Peyer's patch (tissue), 4 donors: Measurements from ENCODE around the gene TMEM175. TPM values are rescaled to one million over a fixed set of nuclear protein-coding genes. Genes with fewer than 3 reads are reported as not detected.

Experiments
- DNase-seq, 3 donors: peaks; one replicate each; pipeline ENCODE4 v3.0.0-alpha.2; 2017 to 2019
- H3K27ac ChIP-seq, 4 donors: fragments of 200-600 bp; sonication (generic); one replicate each; pipeline ENCODE4 v1.5.1; 2016 to 2019
- H3K27me3 ChIP-seq, 2 donors: fragments of 200-600 bp; sonication (generic); one replicate each; pipeline ENCODE4 v1.5.1; 2019
- H3K36me3 ChIP-seq, 3 donors: fragments of 200-600 bp; sonication (generic); one replicate each; pipeline ENCODE4 v1.5.1; 2016 to 2019
- H3K4me1 ChIP-seq, 4 donors: fragments of 200-600 bp; sonication (generic); one replicate each; pipeline ENCODE4 v1.5.1; 2016 to 2019
- H3K4me3 ChIP-seq, 4 donors: fragments of 200-600 bp; sonication (generic); 1 replicate in 3 of 4; 2 replicates in 1 of 4; pipeline ENCODE4 v1.5.1; 2016 to 2019; ENCODE audit warnings: mild to moderate bottlenecking in 1 of 4
- H3K9me3 ChIP-seq, 4 donors: fragments of 200-600 bp; sonication (generic); one replicate each; pipeline ENCODE4 v1.5.1; 2016 to 2019; ENCODE audit warnings: mild to moderate bottlenecking in 1 of 4
- CTCF ChIP-seq, 6 experiments: fragments of 450-650 bp in 4 of 6; fragments of 200-600 bp in 2 of 6; sonication (generic) in 1 of 6; IDR thresholded peaks; one replicate each; pipeline ENCODE4 v1.5.1; 2017 to 2019; ENCODE audit warnings: antibody characterized with exemption in 6 of 6, mild to moderate bottlenecking in 3 of 6, moderate library complexity in 1 of 6
- POLR2A ChIP-seq, 2 donors: fragments of 450-650 bp; IDR thresholded peaks; one replicate each; pipeline ENCODE4 v1.5.1; 2017; ENCODE audit warnings: antibody characterized with exemption in 2 of 2, mild to moderate bottlenecking in 2 of 2, moderate library complexity in 2 of 2
- total RNA-seq, 4 donors: library from RNA; depleted of rRNA; stranded (reverse); fragments of >200 nt; gene quantifications; one replicate each; pipeline ENCODE4 v1.1.0, GENCODE V29; 2016

TMEM175 gene
- total RNA-seq, 4 donors from 2014 or later, result 46.1 to 111 (median 56.6) TPM

- no peak overlapping the region for H3K27ac ChIP-seq
- peaks cover 0 to 20% of the 10 kb centered on the region in 2 donors for H3K27me3 ChIP-seq
- no peak for DNase-seq
- peaks cover 0 to 39% (median 24%) of the 10 kb centered on the region in 4 donors for H3K4me1 ChIP-seq
- H3K4me3 ChIP-seq, result no peak overlapping the region
- TF ChIP-seq CTCF (IDR thresholded peaks at IDR 0.05) (no peak), POLR2A (IDR thresholded peaks at IDR 0.05) (no peak)
- H3K36me3 ChIP-seq, result no peaks in the 10 kb centered on the region
- H3K9me3 ChIP-seq, result no peaks in the 10 kb centered on the region
These were observed 74.6 kb downstream of the TMEM175 start for GRCh38 chr4:1006856-1007255.

Other genes starting within 250 kb of the TMEM175 start
- 10 to 100 TPM in 2 of 4 donors, 1 to 10 TPM in 2; 4.1 to 13.3 (median 9.4) TPM for gene SLC49A3, start 243.3 kb upstream of the TMEM175 start, total RNA-seq
- 100 to 1,000 TPM in 2 of 4 donors, 10 to 100 TPM in 2; 58.3 to 168 (median 93.0) TPM for gene PCGF3, start 226.6 kb upstream of the TMEM175 start, total RNA-seq
- under 1 TPM in 2 of 4 donors, not detected in 2; 0.35 to 0.67 TPM for gene CPLX1, start 106.3 kb upstream of the TMEM175 start, total RNA-seq
- gene GAK, start 144 bp upstream of the TMEM175 start, total RNA-seq, result 100 to 1,000 TPM; 248 to 362 (median 351) TPM
- 100 to 1,000 TPM in 2 of 4 donors, 10 to 100 TPM in 2; 32.2 to 119 (median 101) TPM for gene DGKQ, start 41.1 kb downstream of the TMEM175 start, total RNA-seq
- gene IDUA, start 54.6 kb downstream of the TMEM175 start, total RNA-seq, result 100 to 1,000 TPM in 1 of 4 donors, 10 to 100 TPM in 3; 40.4 to 114 (median 71.4) TPM
- gene SLC26A1, start 60.9 kb downstream of the TMEM175 start, total RNA-seq, result 10 to 100 TPM in 3 of 4 donors, under 1 TPM in 1; 0.83 to 35.7 (median 24.3) TPM
- 10 to 100 TPM; 10.3 to 29.7 (median 26.8) TPM for gene FGFRL1, start 79.2 kb downstream of the TMEM175 start, total RNA-seq
- 1 to 10 TPM in 3 of 4 donors, not detected in 1; 4.5 to 6.6 (median 5.4) TPM for gene RNF212, start 181.1 kb downstream of the TMEM175 start, total RNA-seq
- 100 to 1,000 TPM in 3 of 4 donors, 10 to 100 TPM in 1; 64.3 to 519 (median 165) TPM for gene SPON2, start 240.1 kb downstream of the TMEM175 start, total RNA-seq